ENCODE data around the gene ZNF536.

DNA sequence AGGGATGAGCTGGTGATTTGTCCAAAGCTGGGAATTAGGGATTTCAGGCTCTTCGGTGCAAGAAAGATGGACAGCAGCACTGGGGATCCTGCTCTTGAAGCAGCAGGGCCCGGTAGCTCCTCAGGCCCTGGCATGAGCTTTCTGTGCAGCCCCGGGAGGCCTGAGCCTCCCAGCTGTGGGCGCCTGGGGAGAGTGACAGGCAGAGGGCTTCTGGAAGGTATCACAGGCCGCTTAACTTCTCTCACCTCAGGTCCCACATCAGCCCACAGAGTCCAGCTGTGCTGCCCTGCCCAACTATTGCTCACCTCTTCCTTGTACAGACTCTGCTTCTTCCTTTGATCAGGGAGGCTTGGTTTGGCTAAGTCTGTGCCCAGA is 14.6 kb upstream of the ZNF536 start:
- TF ChIP-seq SMC3 (IDR thresholded peaks at IDR 0.05; ENCODE audit: low read depth, low read length) = no peak
- TF ChIP-seq, protein P1, sequence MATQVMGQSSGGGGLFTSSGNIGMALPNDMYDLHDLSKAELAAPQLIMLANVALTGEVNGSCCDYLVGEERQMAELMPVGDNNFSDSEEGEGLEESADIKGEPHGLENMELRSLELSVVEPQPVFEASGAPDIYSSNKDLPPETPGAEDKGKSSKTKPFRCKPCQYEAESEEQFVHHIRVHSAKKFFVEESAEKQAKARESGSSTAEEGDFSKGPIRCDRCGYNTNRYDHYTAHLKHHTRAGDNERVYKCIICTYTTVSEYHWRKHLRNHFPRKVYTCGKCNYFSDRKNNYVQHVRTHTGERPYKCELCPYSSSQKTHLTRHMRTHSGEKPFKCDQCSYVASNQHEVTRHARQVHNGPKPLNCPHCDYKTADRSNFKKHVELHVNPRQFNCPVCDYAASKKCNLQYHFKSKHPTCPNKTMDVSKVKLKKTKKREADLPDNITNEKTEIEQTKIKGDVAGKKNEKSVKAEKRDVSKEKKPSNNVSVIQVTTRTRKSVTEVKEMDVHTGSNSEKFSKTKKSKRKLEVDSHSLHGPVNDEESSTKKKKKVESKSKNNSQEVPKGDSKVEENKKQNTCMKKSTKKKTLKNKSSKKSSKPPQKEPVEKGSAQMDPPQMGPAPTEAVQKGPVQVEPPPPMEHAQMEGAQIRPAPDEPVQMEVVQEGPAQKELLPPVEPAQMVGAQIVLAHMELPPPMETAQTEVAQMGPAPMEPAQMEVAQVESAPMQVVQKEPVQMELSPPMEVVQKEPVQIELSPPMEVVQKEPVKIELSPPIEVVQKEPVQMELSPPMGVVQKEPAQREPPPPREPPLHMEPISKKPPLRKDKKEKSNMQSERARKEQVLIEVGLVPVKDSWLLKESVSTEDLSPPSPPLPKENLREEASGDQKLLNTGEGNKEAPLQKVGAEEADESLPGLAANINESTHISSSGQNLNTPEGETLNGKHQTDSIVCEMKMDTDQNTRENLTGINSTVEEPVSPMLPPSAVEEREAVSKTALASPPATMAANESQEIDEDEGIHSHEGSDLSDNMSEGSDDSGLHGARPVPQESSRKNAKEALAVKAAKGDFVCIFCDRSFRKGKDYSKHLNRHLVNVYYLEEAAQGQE (IDR thresholded peaks at IDR 0.05; ENCODE audit: low read depth, low read length) = no peak
- no peak for TF ChIP-seq RAD21 (IDR thresholded peaks at IDR 0.05; ENCODE audit: low read length)
- TF ChIP-seq, protein P2, sequence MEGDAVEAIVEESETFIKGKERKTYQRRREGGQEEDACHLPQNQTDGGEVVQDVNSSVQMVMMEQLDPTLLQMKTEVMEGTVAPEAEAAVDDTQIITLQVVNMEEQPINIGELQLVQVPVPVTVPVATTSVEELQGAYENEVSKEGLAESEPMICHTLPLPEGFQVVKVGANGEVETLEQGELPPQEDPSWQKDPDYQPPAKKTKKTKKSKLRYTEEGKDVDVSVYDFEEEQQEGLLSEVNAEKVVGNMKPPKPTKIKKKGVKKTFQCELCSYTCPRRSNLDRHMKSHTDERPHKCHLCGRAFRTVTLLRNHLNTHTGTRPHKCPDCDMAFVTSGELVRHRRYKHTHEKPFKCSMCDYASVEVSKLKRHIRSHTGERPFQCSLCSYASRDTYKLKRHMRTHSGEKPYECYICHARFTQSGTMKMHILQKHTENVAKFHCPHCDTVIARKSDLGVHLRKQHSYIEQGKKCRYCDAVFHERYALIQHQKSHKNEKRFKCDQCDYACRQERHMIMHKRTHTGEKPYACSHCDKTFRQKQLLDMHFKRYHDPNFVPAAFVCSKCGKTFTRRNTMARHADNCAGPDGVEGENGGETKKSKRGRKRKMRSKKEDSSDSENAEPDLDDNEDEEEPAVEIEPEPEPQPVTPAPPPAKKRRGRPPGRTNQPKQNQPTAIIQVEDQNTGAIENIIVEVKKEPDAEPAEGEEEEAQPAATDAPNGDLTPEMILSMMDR (IDR thresholded peaks at IDR 0.05) = no peak
- no peak for TF ChIP-seq EZH2phosphoT487 (IDR thresholded peaks at IDR 0.05; ENCODE audit: borderline replicate concordance, low read depth)
- no peak for TF ChIP-seq FOXM1 (IDR thresholded peaks at IDR 0.05; ENCODE audit: low read depth)
- TF ChIP-seq POLR2AphosphoS5 (IDR thresholded peaks at IDR 0.05; ENCODE audit: low read depth, low read length) = no peak
- no peak for TF ChIP-seq GABPA (IDR thresholded peaks at IDR 0.05; ENCODE audit: low read depth)
- no peak for TF ChIP-seq ZBTB33 (IDR thresholded peaks at IDR 0.05; ENCODE audit: borderline replicate concordance, low read depth)
- no peak for TF ChIP-seq TEAD4 (IDR thresholded peaks at IDR 0.05; ENCODE audit: borderline replicate concordance, insufficient read depth)
